ENCODE results near the gene CARMIL3. TPM values are rescaled to one million over a fixed set of nuclear protein-coding genes. Genes with fewer than 3 reads are reported as not detected.

Gene CARMIL3
- total RNA-seq, 1 experiment from 2014 or later: 0.71 TPM

DNA sequence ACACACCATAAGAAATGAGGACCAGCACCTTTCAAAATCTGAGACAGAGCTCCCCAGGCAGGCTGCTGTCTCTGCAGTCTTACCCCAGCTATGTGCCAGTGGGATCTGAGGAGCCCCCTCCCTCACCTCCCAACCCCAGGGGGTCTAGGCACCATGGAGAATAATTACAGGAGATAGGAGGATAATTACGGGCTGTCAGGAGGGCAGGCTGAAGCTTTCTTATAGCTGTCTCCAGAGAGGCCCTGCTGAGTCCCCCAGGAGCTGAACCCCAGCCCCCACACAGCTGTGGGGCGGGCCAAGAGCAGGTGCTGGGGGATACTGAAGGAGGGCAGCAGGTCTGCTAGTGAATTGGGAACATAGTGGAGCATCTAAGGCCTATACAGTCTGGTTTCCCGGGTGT is 26.3 kb downstream of the CARMIL3 start:
- ChIA-PET RAD21 (ENCODE audit: low non-redundant PET in 1 of 2, low total read pairs in 2 of 2, uncharacterized antibody in 2 of 2, unreplicated experiment in 2 of 2) (no interaction called here), POLR2A (no interaction called here), CTCF (no interaction called here)
- Histone ChIP-seq H3K9ac (ENCODE audit: low read length) (no peak overlapping the region), H3K4me3 (replicated peaks in 1 of 2; ENCODE audit: low read depth in 1 of 2, low read length in 2 of 2) (no peak overlapping the region), H3K79me2 (ENCODE audit: insufficient read depth, low read length) (no peaks in the 10 kb centered on the region), H3K27ac (ENCODE audit: low read depth, low read length) (no peak overlapping the region), H3K4me1 (ENCODE audit: control insufficient read depth in 1 of 2, insufficient read depth in 2 of 2, low read length in 2 of 2) (peaks cover 18 to 30% of the 10 kb centered on the region in 2 experiments), H3K36me3 (ENCODE audit: control insufficient read depth in 1 of 2, insufficient read depth in 2 of 2, low read length in 2 of 2) (no peaks in the 10 kb centered on the region), H3K9me3 (ENCODE audit: control insufficient read depth in 1 of 2, insufficient read depth in 1 of 2, low read depth in 1 of 2, low read length in 2 of 2) (no peaks in the 10 kb centered on the region), H4K20me1 (ENCODE audit: insufficient read depth) (no peaks in the 10 kb centered on the region), H2AFZ (ENCODE audit: low read depth, low read length, poor library complexity, severe bottlenecking) (no peak overlapping the region), H3K9me2 (ENCODE audit: insufficient read depth) (no peaks in the 10 kb centered on the region), H3K4me2 (ENCODE audit: low read length) (no peak overlapping the region), H3K27me3 (ENCODE audit: insufficient read depth, low read length) (no peaks in the 10 kb centered on the region)
- intact Hi-C loops (cut with micrococcal nuclease): no loop called here
- no peak for ATAC-seq
- no peak for DNase-seq (ENCODE audit: low read depth, low spot score)
- no TSS peak for BruUV-seq (replicated peaks)
- TF ChIP-seq, protein P1, sequence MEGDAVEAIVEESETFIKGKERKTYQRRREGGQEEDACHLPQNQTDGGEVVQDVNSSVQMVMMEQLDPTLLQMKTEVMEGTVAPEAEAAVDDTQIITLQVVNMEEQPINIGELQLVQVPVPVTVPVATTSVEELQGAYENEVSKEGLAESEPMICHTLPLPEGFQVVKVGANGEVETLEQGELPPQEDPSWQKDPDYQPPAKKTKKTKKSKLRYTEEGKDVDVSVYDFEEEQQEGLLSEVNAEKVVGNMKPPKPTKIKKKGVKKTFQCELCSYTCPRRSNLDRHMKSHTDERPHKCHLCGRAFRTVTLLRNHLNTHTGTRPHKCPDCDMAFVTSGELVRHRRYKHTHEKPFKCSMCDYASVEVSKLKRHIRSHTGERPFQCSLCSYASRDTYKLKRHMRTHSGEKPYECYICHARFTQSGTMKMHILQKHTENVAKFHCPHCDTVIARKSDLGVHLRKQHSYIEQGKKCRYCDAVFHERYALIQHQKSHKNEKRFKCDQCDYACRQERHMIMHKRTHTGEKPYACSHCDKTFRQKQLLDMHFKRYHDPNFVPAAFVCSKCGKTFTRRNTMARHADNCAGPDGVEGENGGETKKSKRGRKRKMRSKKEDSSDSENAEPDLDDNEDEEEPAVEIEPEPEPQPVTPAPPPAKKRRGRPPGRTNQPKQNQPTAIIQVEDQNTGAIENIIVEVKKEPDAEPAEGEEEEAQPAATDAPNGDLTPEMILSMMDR (IDR thresholded peaks at IDR 0.05 in 2 of 3, conservative IDR thresholded peaks at IDR 0.05 in 1 of 3; ENCODE audit: borderline replicate concordance in 1 of 3, insufficient read depth in 1 of 3, low read depth in 2 of 3, low read length in 2 of 3): no peak
- TF ChIP-seq ELF1 (IDR thresholded peaks at IDR 0.05; ENCODE audit: borderline replicate concordance, low read depth) (no peak), CBX3 (IDR thresholded peaks at IDR 0.05; ENCODE audit: low read depth) (no peak), SP1 (IDR thresholded peaks at IDR 0.05; ENCODE audit: low read depth) (no peak), JUND (IDR thresholded peaks at IDR 0.05) (no peak), CEBPB (IDR thresholded peaks at IDR 0.05; ENCODE audit: low read depth) (no peak), POLR2A (IDR thresholded peaks at IDR 0.05; ENCODE audit: borderline replicate concordance, extremely low read depth, insufficient read depth, insufficient read length) (no peak)

DNA sequence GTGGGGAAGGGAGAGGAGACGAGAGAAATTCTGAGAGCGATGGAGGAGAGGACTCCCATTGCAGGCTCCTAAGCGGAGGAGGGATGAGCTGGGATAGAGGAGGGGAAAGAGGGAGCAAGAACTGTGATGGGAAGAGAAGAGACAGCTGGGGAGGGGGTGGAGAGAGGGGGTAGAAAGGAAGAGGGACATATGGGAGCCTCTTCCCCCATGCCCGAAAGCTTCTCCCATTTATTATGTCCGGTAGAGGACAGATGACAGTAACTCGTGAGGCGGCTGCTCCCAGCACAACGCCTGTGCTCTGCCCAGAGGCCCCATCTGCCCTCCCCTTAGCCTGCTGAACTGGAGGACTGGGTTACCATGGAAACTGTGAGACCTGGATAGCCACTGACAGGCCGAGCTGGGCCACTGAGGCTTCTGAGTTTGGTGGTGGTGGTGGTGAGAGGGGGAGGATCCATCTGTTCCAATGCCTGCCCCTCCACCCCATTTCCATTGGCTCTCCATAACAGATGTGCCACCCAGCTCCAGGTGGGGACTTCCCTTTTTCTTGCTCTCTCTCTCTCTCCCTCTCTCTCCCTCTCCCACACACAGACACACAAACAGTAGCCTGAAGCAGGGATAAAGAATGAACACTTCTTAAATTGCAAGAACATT is 27.8 kb downstream of the CARMIL3 start:
- no peak overlapping the region for H2AFZ ChIP-seq (ENCODE audit: low read depth, low read length, poor library complexity, severe bottlenecking)
- intact Hi-C loops (cut with micrococcal nuclease): no loop called here
- H3K9me3 ChIP-seq (ENCODE audit: control insufficient read depth in 1 of 2, insufficient read depth in 1 of 2, low read depth in 1 of 2, low read length in 2 of 2): no peaks in the 10 kb centered on the region
- no peak overlapping the region for H3K4me2 ChIP-seq (ENCODE audit: low read length)
- ChIA-PET RAD21 (ENCODE audit: low non-redundant PET in 1 of 2, low total read pairs in 2 of 2, uncharacterized antibody in 2 of 2, unreplicated experiment in 2 of 2) (no interaction called here), CTCF (interaction anchor here (3.2 to 3.4 kb wide), 3 partner anchors 12 to 29 kb away, joined by 15 to 42 read pairs (median 16); partner anchors contain the start of gene PCK2), POLR2A (interaction anchor here (3.7 kb wide), 1 partner anchor 14 kb away, joined by 26 read pairs; the partner anchor contains the start of gene PCK2)
- TF ChIP-seq POLR2A (IDR thresholded peaks at IDR 0.05; ENCODE audit: borderline replicate concordance, extremely low read depth, insufficient read depth, insufficient read length): no peak
- TF ChIP-seq, protein P2, sequence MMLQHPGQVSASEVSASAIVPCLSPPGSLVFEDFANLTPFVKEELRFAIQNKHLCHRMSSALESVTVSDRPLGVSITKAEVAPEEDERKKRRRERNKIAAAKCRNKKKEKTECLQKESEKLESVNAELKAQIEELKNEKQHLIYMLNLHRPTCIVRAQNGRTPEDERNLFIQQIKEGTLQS (IDR thresholded peaks at IDR 0.05): no peak
- H3K9me2 ChIP-seq (ENCODE audit: insufficient read depth): no peaks in the 10 kb centered on the region
- no TSS peak for BruUV-seq (replicated peaks)
- no peak for ATAC-seq
- H3K27ac ChIP-seq (ENCODE audit: low read depth, low read length): no peak overlapping the region
- no peak overlapping the region for H3K9ac ChIP-seq (ENCODE audit: low read length)
- H4K20me1 ChIP-seq (ENCODE audit: insufficient read depth): no peaks in the 10 kb centered on the region
- no peaks in the 10 kb centered on the region for H3K27me3 ChIP-seq (ENCODE audit: insufficient read depth, low read length)
- H3K79me2 ChIP-seq (ENCODE audit: insufficient read depth, low read length): no peaks in the 10 kb centered on the region
- H3K4me1 ChIP-seq (ENCODE audit: control insufficient read depth in 1 of 2, insufficient read depth in 2 of 2, low read length in 2 of 2): peaks cover 18 to 30% of the 10 kb centered on the region in 2 experiments
- DNase-seq (ENCODE audit: low read depth, low spot score): no peak
- no peaks in the 10 kb centered on the region for H3K36me3 ChIP-seq (ENCODE audit: control insufficient read depth in 1 of 2, insufficient read depth in 2 of 2, low read length in 2 of 2)
- H3K4me3 ChIP-seq (replicated peaks in 1 of 2; ENCODE audit: low read depth in 1 of 2, low read length in 2 of 2): no peak overlapping the region

Measured in HCT116 (cell line).